Fibroblast of gingiva (primary cell): Measurements from ENCODE around the gene CXCR6.
A peak's percentile ranks its signal among the peaks of the same experiment; 100 is the strongest.
"Not testable (repeated sequence)": the region's sequence is repeated elsewhere in the genome, so short reads cannot be mapped to it uniquely, and the experiment has no call there.

ENCODE experiments used
- DNase-seq: peaks from one replicate; pipeline ENCODE4 v3.0.0-alpha.2; 2011; ENCODE audit warnings: low read depth

The CXCR6 gene

DNA sequence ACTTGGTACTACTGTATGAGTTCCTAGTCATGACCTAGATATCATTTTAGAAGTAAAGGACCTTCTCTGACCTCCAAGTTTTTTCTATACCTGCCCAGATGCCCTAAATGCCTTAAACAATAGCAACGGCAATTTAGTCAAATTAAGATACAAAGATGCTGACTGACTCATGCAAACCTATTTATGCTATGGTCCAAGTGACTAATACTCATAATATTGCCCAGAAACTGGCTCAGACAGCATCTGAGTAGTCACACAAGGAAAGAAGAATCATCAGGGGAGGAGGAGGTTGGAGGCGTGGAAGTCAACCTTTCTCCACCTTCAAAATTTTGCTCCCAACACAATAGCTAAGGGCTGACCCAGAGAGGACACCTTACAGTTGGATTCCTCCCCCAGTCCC, 45.5 kb downstream of the CXCR6 start:
- DNase-seq: peak; percentile 62

DNA sequence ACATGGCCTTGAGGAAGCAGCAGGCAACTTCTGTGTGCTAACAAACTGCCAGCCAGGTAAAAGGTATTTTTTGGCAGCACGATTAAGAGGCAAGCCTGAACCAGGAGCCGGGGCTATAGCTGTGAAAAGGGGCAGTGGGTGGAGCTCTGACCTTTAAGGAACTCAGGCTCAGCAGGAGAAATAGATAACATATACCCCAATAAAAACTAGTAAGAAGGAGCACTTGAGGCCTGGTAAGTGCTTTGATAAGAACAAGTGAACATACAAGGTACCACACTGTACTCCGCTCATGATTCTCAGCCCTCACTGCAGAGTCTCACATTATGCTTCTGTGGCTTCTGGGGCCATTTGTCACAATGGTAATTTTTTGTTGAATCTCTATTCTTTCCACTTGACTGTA, 46.9 kb downstream of the CXCR6 start:
- no peak for DNase-seq

DNA sequence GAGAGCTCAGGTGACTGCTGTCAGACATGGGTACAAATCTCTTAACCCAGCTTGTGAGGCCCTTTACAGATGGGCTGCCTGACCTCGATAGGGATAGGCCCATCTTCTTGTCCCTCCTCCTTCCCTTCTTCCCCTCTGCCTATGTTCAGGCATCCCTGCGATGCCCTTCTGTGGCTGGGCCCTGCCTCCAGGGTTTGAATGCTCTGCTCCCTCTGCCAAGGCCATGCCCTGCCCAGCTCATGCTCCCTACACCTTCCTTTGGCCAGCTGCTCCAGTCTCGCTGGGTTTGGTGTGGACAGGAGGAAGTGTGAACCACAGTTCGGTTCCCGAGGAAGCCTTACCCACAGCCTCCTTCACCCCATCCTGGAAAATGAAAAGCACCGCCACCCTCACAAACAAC, 48.1 kb downstream of the CXCR6 start:
- DNase-seq: no peak

DNA sequence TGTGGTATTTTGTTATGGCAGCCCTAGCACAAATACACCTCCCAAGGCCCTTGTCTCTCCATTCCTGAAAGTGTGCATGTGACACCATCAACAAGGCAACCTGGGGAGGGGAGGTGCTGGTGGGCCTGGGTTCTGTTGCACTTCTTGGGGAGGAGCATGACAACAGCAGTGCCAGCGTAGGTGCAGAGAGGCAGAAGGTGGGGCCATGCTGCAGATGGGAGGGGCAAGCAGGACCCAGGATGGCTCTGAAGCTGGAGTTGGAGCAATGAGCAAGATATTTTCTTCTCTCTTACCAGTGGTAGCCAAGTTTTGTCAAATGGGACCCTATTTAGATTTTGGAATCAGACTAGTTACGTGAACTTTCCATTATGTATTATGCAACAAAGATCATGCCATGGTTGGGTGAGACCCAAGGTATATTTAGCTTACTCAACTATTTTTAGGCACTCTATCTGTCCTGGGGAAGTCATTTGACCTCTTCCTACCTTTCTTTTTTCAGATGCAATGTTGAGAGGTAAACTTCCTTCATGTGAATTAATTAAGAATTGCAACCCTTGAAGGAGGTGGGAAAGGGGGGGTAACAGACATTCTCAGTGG, 49.0 kb downstream of the CXCR6 start:
- DNase-seq: peak; percentile 36

DNA sequence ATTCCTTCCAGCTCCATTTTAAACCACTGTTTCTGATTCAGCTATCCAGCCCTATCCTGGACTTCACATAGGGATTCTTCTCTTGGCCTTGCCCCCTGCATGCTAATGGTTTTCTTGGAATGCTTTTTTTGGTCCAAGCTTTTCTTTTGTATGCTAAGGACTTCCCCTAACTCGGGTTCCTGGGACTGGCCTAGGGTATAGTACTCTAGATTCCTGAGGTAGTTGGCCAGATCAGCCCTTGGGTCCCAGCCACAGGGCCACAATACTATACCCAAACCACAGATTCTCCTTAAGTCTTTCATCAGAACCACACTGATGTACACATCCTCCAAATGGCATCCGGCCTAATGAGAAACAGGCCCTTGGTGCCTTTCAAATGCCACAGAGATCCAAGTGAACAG, 49.6 kb downstream of the CXCR6 start:
- peak; percentile 98 for DNase-seq

DNA sequence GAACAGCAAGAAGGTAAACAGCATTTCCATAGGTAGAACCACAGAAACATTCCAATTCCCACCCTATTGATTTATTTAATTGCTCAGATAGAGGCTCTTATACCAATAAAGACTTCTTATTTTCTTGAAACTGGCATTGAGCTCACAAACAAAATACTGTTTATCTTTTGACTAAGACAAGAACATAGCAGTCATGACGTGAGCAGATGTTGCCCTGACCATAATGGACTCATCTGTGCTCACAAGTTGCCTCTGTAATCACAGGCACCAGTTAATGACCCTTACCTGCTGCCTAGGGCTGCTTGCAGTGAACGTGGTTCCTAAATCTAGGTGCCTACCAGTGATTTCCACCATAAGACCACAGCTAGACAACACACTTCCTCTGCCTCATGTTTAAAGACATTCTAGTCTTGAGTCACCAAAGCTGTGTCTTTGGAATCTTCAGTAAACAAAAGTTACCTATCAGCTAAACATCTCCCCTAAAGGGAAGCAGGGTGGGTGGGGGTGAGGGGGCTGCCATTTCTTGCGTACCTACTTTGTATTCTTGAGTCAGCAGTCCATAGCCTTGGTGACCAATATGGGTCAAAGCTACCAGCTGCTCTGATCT, 50.3 kb downstream of the CXCR6 start:
- DNase-seq: peak; percentile 45

DNA sequence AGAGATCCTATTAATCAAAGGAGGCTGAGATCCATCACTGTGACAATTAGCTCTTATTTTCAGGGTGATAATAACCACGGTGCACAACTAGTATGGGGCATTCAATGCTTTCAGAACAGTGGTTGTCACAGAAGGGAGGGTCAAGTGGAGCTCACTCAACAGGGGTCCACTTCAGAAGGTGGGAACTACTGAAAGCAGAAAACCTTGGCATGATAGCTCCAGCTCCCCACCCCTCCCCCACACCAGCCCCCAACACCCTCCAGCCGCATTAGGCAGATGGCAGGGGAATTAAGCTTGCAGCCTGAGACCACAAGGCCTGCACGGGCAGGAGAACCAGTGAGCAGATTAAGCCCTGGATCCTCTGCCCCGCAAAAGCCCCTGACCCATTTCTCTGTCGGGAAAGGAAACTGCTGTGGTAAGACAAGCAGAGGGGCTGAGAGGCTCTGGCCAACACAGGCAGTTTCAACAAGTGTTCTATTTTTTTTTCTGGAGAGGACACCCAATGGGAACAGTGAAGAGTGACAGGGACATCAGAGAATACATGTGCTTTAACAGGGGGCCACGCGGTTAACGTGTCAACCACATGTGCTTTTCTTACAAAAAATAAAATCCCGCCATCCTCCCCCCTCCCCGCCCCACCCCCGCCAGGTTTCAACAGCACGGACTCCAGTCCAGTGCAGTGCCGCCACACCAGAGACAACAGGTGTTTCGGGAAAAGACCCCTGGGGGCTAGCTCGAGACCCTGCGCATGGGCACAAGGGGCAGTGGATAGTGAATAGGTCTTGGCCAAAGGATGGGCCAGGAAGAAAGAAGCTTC, 51.4 kb downstream of the CXCR6 start:
- no peak for DNase-seq

DNA sequence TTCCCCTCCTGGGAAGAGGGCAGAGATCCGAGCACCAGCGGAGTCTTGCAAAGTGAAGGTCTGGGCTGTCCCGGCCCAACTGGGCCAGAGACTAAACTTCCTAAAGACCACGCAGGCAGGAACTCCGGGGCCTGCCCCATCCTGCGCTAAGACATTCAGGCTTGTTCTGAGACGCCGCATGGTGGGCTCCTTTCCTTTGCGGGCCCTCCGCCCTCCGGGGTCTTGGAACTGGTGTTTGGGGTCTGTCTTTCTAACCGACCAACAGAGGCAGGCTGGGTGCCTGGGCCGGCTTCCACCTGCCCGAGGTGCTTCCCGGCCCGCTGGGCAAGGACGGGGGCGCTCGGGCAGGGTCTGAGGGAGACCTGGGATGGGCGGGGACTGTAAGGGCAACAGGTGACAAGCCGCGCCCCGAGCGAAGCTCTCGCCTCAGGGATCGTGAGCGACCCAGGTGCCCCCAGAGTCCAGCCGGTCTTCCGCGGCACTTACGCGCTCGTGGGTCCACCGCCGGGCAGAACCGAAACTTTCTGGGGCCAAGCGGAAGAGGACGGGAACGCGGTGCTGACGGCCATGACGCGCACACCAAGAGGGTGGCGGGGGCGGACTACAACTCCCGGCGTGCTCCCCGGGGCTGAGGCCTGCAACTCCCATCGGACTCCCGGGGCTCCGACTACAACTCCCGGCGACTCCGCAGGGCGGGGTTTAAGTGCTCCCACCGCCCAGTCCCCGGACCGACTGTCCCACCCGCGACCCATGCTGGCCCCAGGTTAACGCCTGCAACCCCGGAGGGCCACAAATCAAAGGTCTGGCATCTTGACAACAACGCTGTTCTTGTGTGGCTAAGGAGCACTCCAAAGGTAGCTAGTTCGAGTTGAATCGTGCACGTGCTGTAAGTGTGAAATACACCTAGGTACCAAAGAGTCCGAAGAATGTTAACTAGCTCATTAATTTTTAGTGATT, 52.2 kb downstream of the CXCR6 start, which contains the start of gene FYCO1:
FYCO1 (minus strand) TSS at position 589 of the 957 bp plus-strand sequence. CDS start 10,914 bp downstream, outside the sequence.
- peak; percentile 87 for DNase-seq

DNA sequence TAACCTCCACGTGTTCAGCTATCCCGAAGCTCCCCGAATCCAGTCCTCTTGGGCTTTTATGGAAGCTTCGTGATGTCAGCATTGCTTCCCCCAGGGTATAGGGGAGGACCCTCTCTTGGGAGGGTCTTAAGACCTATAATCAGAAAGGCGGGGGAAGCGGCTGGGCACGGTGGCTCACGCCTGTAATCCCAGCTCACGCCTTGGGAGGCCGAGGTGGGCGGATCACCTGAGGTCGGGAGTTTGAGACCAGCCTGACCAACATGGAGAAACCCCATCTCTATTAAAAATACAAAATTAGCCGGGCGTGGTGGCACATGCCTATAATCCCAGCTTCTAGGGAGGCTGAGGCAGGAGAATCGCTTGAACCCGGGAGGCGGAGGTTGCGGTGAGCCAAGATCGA, 54.2 kb downstream of the CXCR6 start:
- not testable (repeated sequence) for DNase-seq

DNA sequence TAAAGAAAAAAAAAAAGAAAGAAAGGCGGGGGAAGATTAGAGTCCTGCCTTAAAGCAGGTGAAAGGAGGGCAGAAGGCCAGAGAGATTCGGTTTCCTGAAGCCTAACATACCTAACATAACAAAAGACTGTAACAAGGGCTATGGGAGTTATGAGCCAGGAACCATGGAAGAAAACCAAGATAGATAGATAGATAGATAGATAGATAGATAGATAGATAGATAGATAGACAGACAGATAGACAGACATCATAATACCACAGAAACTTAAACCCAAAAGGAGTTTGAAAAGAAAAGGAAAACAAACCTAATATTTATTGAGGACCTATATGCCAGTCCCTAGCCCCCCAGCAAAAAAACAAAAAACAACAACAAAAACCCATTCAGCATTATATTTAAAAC, 54.7 kb downstream of the CXCR6 start:
- no peak for DNase-seq
